Measurements from ENCODE around the gene FUT8.

DNA sequence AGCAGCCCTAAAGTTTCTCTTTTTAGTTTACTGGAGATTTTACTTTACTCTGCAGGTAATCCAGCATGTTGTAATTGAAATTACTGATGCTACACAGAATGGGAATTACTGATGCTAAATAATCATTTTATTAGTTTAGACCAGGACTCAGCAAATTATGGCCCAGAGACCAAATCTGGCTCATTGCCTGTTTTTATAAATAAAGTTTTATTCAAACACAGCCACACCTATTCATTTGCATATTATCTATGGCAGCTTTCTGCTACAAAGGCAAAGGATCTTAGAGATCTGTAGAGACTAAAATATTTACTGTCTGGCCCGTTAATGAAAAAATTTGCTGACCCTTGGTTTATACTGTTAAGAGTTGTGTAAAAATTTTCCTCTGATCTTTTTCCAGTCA lies 216.1 kb downstream of the FUT8 start:
- TF ChIP-seq, protein P1, sequence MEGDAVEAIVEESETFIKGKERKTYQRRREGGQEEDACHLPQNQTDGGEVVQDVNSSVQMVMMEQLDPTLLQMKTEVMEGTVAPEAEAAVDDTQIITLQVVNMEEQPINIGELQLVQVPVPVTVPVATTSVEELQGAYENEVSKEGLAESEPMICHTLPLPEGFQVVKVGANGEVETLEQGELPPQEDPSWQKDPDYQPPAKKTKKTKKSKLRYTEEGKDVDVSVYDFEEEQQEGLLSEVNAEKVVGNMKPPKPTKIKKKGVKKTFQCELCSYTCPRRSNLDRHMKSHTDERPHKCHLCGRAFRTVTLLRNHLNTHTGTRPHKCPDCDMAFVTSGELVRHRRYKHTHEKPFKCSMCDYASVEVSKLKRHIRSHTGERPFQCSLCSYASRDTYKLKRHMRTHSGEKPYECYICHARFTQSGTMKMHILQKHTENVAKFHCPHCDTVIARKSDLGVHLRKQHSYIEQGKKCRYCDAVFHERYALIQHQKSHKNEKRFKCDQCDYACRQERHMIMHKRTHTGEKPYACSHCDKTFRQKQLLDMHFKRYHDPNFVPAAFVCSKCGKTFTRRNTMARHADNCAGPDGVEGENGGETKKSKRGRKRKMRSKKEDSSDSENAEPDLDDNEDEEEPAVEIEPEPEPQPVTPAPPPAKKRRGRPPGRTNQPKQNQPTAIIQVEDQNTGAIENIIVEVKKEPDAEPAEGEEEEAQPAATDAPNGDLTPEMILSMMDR (IDR thresholded peaks at IDR 0.05), result no peak
- TF ChIP-seq EZH2phosphoT487 (IDR thresholded peaks at IDR 0.05; ENCODE audit: borderline replicate concordance, low read depth) (no peak), SMC3 (IDR thresholded peaks at IDR 0.05; ENCODE audit: low read depth, low read length) (no peak), FOXM1 (IDR thresholded peaks at IDR 0.05; ENCODE audit: low read depth) (no peak), RFX5 (IDR thresholded peaks at IDR 0.05; ENCODE audit: low read length) (no peak), EP300 (IDR thresholded peaks at IDR 0.05; ENCODE audit: borderline replicate concordance in 1 of 2, low read depth in 1 of 2, low read length in 1 of 2) (no peak), POLR2AphosphoS5 (IDR thresholded peaks at IDR 0.05; ENCODE audit: low read depth, low read length) (no peak), NFIC (IDR thresholded peaks at IDR 0.05; ENCODE audit: borderline replicate concordance) (no peak), JUND (IDR thresholded peaks at IDR 0.05) (no peak)
- TF ChIP-seq, protein P2, sequence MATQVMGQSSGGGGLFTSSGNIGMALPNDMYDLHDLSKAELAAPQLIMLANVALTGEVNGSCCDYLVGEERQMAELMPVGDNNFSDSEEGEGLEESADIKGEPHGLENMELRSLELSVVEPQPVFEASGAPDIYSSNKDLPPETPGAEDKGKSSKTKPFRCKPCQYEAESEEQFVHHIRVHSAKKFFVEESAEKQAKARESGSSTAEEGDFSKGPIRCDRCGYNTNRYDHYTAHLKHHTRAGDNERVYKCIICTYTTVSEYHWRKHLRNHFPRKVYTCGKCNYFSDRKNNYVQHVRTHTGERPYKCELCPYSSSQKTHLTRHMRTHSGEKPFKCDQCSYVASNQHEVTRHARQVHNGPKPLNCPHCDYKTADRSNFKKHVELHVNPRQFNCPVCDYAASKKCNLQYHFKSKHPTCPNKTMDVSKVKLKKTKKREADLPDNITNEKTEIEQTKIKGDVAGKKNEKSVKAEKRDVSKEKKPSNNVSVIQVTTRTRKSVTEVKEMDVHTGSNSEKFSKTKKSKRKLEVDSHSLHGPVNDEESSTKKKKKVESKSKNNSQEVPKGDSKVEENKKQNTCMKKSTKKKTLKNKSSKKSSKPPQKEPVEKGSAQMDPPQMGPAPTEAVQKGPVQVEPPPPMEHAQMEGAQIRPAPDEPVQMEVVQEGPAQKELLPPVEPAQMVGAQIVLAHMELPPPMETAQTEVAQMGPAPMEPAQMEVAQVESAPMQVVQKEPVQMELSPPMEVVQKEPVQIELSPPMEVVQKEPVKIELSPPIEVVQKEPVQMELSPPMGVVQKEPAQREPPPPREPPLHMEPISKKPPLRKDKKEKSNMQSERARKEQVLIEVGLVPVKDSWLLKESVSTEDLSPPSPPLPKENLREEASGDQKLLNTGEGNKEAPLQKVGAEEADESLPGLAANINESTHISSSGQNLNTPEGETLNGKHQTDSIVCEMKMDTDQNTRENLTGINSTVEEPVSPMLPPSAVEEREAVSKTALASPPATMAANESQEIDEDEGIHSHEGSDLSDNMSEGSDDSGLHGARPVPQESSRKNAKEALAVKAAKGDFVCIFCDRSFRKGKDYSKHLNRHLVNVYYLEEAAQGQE (IDR thresholded peaks at IDR 0.05; ENCODE audit: low read depth, low read length), result no peak
- TF ChIP-seq, protein P3, sequence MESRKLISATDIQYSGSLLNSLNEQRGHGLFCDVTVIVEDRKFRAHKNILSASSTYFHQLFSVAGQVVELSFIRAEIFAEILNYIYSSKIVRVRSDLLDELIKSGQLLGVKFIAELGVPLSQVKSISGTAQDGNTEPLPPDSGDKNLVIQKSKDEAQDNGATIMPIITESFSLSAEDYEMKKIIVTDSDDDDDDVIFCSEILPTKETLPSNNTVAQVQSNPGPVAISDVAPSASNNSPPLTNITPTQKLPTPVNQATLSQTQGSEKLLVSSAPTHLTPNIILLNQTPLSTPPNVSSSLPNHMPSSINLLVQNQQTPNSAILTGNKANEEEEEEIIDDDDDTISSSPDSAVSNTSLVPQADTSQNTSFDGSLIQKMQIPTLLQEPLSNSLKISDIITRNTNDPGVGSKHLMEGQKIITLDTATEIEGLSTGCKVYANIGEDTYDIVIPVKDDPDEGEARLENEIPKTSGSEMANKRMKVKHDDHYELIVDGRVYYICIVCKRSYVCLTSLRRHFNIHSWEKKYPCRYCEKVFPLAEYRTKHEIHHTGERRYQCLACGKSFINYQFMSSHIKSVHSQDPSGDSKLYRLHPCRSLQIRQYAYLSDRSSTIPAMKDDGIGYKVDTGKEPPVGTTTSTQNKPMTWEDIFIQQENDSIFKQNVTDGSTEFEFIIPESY (IDR thresholded peaks at IDR 0.05; ENCODE audit: borderline replicate concordance, low read depth), result no peak
